Measurements from ENCODE around the gene DEPDC4.
"Not testable (repeated sequence)": the region's sequence is repeated elsewhere in the genome, so short reads cannot be mapped to it uniquely, and the experiment has no call there.

Gene DEPDC4

DNA sequence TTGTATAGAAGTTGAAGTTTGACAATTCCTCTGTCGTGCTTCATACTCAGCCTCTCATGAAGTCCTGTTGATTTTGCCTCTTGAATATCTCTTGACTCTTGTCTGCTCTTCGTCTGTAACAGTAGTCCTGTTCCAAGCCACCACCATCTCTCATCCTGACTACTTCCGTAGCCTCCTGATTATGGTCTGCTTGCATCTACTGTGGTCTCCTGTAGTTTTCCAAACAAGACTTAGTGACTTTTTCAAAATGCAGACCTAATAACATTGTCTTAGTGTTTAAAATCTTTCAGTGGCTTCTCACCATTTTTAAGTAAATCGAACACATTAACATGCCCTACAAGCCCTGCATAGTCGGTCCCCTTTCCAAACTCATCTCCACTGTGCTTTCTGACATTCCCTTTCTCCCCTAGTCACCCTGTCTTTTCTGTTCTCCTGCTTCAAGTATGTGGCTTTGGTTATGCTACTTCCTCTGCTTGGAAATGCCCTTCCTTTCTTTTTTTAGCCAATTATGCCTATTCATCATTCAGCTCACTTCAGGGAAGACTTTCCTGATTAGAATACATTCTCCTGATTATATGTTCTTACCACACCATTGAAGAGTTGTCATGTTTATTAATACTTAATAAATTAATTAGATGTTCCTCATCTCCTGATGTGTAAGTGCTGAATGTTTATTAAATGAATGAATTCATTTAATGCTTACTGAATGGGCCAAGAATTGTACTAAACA lies 2.1 kb upstream of the DEPDC4 start:
- H3K27ac ChIP-seq: no peak overlapping the region

DNA sequence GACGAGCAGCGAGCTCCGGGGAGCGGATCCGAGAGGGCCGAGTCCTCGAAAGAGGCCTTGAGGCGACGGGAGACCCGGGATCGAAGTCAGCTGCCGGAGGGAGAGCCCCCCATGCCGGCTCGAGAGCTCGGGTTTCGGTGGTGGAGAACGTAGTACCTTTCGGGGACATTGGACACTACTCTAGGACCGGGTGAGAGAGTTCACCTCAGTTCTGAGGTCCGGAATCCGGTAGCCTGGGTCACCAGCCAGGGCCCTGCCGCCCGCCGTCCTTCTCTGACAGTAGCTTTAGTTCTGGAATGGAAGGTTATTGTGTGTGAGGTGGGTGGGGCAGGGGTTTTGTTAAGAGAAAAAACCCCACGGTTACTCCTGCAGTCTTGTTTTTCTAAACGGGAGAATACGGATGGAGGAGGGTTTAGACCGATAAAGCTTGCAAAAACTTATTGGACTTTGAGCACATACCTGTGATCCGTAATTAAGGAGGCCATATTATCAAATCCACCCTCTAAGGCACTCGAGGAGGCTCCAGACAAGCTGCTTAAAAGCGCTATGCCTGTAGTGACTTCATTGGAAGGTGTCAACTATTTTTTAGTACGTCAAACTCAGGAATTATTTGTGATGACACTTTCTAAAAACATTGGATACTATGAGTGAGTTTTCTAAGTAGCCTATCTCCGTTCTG lies 863 bp upstream of the DEPDC4 start:
- TF ChIP-seq, protein P1, sequence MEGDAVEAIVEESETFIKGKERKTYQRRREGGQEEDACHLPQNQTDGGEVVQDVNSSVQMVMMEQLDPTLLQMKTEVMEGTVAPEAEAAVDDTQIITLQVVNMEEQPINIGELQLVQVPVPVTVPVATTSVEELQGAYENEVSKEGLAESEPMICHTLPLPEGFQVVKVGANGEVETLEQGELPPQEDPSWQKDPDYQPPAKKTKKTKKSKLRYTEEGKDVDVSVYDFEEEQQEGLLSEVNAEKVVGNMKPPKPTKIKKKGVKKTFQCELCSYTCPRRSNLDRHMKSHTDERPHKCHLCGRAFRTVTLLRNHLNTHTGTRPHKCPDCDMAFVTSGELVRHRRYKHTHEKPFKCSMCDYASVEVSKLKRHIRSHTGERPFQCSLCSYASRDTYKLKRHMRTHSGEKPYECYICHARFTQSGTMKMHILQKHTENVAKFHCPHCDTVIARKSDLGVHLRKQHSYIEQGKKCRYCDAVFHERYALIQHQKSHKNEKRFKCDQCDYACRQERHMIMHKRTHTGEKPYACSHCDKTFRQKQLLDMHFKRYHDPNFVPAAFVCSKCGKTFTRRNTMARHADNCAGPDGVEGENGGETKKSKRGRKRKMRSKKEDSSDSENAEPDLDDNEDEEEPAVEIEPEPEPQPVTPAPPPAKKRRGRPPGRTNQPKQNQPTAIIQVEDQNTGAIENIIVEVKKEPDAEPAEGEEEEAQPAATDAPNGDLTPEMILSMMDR (IDR thresholded peaks at IDR 0.05): no peak
- peak overlapping the region; percentile 95 for H3K27ac ChIP-seq

More for the DNA sequence above, 2.1 kb upstream of the DEPDC4 start:
- TF ChIP-seq, protein P1 (IDR thresholded peaks at IDR 0.05): no peak
- TF ChIP-seq ZFX (IDR thresholded peaks at IDR 0.05; ENCODE audit: borderline replicate concordance): no peak

DNA sequence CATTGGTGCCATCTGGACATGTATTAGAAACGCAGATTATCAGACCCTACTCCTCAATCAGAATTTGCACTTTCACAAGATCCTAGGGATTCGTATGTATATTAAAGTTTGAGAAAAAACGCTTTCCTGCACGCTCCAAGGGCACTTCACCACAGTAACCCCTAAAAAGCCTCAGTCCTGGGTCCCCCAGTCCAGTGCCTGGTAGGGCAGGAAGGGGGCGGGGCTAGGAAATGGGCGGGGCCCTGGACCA lies 369 bp downstream of the DEPDC4 start:
- peak overlapping the region; percentile 95 for H3K27ac ChIP-seq
- TF ChIP-seq ZFX (IDR thresholded peaks at IDR 0.05; ENCODE audit: borderline replicate concordance): no peak
- TF ChIP-seq, protein P1 (IDR thresholded peaks at IDR 0.05): no peak

DNA sequence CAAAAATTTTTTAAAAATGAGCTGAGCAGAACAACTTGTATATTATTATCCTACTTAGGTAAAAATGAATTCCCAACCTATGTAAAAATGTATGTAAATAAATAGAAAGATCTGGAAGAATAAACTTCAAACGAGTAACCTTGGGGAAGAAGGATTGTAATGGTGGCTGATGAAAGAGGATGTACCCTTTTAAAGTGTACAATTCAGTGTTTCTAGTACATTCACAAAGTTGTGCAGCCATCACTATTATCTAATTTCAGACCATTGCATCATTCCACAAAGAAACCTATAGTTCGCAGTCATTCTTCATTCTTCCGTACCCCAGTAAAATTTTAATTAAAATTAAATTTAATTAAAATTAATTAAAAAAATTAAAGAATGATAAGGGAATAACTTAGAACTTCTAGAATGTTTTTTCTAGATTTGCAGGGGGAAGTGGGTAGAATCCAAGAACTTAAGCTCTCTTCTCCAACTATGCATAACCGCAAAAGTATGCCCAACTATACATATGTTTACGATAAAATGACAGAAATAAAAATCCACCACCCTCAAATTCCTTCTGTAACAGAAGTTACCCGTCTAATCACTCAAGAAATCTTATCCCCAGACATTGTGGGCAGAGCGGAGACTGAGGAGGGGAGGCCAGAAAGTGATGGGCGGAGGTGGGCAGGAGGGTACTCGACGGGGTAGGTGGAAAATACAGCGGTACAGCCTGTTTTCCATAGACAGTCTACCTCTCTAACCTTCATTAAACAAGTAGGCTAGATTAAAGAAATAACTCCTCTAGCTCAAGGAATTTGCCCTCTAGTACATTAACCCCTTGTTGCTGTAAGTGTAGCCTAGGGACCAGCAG lies 921 bp downstream of the DEPDC4 start:
- TF ChIP-seq ZFX (IDR thresholded peaks at IDR 0.05; ENCODE audit: borderline replicate concordance): no peak
- TF ChIP-seq, protein P1 (IDR thresholded peaks at IDR 0.05): no peak
- H3K27ac ChIP-seq: peak overlapping the region; percentile 95

DNA sequence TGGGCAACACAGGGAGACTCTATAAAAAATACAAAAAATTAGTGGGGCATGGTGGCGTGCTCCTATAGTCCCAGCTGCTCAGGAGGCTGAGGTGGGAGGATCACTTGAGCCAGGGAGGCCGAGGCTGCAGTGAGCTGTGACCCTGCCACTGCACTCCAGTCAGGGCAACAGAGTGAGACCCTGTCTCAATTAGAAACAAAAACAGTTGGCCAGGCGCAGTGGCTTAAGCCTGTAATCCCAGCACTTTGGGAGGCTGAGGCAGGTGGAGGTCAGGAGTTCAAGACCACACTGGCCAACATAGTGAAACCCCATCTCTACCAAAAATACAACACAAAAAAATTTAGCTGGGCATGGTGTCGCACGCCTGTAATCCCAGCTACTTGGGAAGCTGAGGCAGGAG lies 1.8 kb downstream of the DEPDC4 start:
- H3K27ac ChIP-seq: not testable (repeated sequence)

DNA sequence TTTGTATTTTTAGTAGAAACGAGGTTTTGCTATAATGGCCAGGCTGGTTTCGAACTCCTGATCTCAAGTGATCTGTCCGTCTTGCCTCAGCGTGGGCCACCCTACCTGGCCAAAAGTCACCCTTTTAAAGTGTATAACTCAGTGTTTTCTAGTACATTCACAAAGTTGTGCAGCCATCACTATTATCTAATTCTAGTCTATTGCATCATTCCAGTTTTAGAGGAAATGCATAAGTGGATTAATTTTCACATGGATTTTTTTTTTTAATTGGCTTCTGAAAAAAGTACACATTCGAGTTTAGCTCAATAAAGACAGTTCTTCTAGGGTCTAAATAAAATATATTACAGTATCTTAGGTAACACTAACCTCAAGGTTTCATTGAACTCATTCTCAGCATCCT lies 3.7 kb downstream of the DEPDC4 start:
- TF ChIP-seq ZFX (IDR thresholded peaks at IDR 0.05; ENCODE audit: borderline replicate concordance): no peak
- TF ChIP-seq, protein P1 (IDR thresholded peaks at IDR 0.05): no peak
- no peak overlapping the region for H3K27ac ChIP-seq

DNA sequence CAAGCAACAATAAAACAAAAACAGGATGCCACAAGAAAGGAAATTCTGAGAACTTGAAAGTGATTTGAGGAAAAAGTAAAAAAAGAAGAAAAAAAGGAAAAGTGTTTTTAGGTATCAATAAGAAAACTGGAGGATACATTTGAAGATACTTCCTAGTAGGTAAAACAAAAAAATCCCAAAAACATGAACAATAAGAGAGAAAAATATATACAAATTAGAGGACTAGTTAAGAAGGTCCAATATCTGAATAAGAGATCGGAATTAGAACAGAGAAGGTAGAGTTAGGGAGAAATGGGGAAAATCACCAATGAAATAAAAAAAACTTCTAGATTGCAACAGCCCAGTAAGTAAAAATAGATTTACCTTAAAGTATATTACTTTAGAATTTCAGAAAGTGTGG lies 8.8 kb downstream of the DEPDC4 start:
- TF ChIP-seq ZFX (IDR thresholded peaks at IDR 0.05; ENCODE audit: borderline replicate concordance): no peak
- TF ChIP-seq, protein P1 (IDR thresholded peaks at IDR 0.05): no peak
- H3K27ac ChIP-seq: no peak overlapping the region

All from 22Rv1 (cell line).